HepG2 (cell line): Measurements from ENCODE around the gene MPHOSPH8. TPM values are rescaled to one million over a fixed set of nuclear protein-coding genes. Genes with fewer than 3 reads are reported as not detected.

Source experiments
- ATAC-seq: fragments of 200-7000 bp; cut with Tn5 transposase; 3 replicates; pipeline ENCODE4 v1.9.1; 2020; ENCODE audit warnings: mild to moderate bottlenecking, moderate library complexity
- BruUV-seq: library from RNA; stranded (reverse); fragments of 400-500 nt; replicated peaks from 2 replicates; lab custom pipeline; 2021; lab: Mats Ljungman, UMichigan
- CTCF ChIA-PET: fragments of 300-600 bp; formaldehyde crosslinking; extraction: SDS; loops from one replicate; lab custom pipeline; 2021; ENCODE audit warnings: low total read pairs, inconsistent platforms, low intra/inter-chr PET ratio; lab: Yijun Ruan, JAX
- POLR2A ChIA-PET: fragments of 350-600 bp; sonication (Branson Sonifier 250); formaldehyde crosslinking; loops from one replicate; lab custom pipeline; 2020; ENCODE audit warnings: antibody characterized with exemption, inconsistent platforms; lab: Yijun Ruan, JAX
- DNase-seq: peaks from one replicate; pipeline ENCODE4 v3.0.0-alpha.2; 2015; ENCODE audit warnings: low spot score
- FAIRE-seq: peaks from 3 replicates; lab custom pipeline; 2011; peaks lifted over from hg19 to GRCh38; lab: Jason Lieb, UNC
- H2AFZ ChIP-seq: one replicate; pipeline ENCODE4 v1.6.1; 2011; ENCODE audit warnings: low read length, inconsistent platforms
- H3K27ac ChIP-seq: fragments of 300-600 bp; 3 replicates; pipeline ENCODE4 v1.8.0; 2011; ENCODE audit warnings: mixed run types, mild to moderate bottlenecking, mixed read lengths, low read length, inconsistent platforms; ENCODE audit not compliant: insufficient read depth; ENCODE audit errors: extremely low read length
- H3K27me3 ChIP-seq, 2 experiments: fragments of 200-600 bp in 1 of 2; 2 replicates in 1 of 2; 3 replicates in 1 of 2; pipeline versions ENCODE4 v1.6.0 to v1.8.0; 2011; ENCODE audit warnings: low read length in 2 of 2, mild to moderate bottlenecking in 2 of 2, moderate library complexity in 2 of 2, inconsistent platforms in 1 of 2; ENCODE audit not compliant: insufficient read depth in 2 of 2, control insufficient read depth in 1 of 2
- H3K36me3 ChIP-seq, 2 experiments: fragments of 200-600 bp in 1 of 2; replicated peaks in 1 of 2; 2 replicates in 1 of 2; 3 replicates in 1 of 2; pipeline versions ENCODE4 v1.5.1 to v1.8.0; 2011; ENCODE audit warnings: low read length in 2 of 2, inconsistent platforms in 1 of 2; ENCODE audit not compliant: insufficient read depth in 2 of 2, control insufficient read depth in 1 of 2
- H3K4me1 ChIP-seq: 2 replicates; pipeline ENCODE4 v1.5.1; 2012; ENCODE audit warnings: low read length, inconsistent platforms; ENCODE audit not compliant: insufficient read depth
- H3K4me2 ChIP-seq: 2 replicates; pipeline ENCODE4 v1.6.0; 2011; ENCODE audit warnings: low read depth, low read length, inconsistent platforms
- H3K4me3 ChIP-seq, 3 experiments: fragments of 200-600 bp in 1 of 3; sonication (generic), shearing (Covaris generic) in 1 of 3; replicated peaks in 1 of 3; 2 replicates each; pipeline ENCODE4 v1.5.1; 2011 to 2016; ENCODE audit warnings: low read length in 3 of 3, inconsistent platforms in 2 of 3, low read depth in 2 of 3, mild to moderate bottlenecking in 2 of 3, control low read depth in 1 of 3, mixed read lengths in 1 of 3; ENCODE audit not compliant: insufficient read depth in 1 of 3
- H3K79me2 ChIP-seq: one replicate; pipeline ENCODE4 v1.6.1; 2011; ENCODE audit warnings: low read length, inconsistent platforms; ENCODE audit not compliant: insufficient read depth
- H3K9ac ChIP-seq: 2 replicates; pipeline ENCODE4 v1.6.0; 2011; ENCODE audit warnings: mild to moderate bottlenecking, low read depth, low read length, inconsistent platforms; ENCODE audit not compliant: insufficient read depth
- H3K9me3 ChIP-seq: 2 replicates; pipeline ENCODE4 v1.5.1; 2012; ENCODE audit warnings: mild to moderate bottlenecking, low read length
- H4K20me1 ChIP-seq: 2 replicates; pipeline ENCODE4 v1.6.0; 2011; ENCODE audit warnings: inconsistent platforms, mild to moderate bottlenecking, low read length, moderate library complexity; ENCODE audit not compliant: insufficient read depth
- AGO2 ChIP-seq: fragments of 200-400 bp; formaldehyde crosslinking; optimal IDR thresholded peaks from 2 replicates; pipeline ENCODE3; 2017; ENCODE audit warnings: mild to moderate bottlenecking, low read depth, low read length, moderate library complexity
- RBM22 ChIP-seq: fragments of 200-400 bp; formaldehyde crosslinking; optimal IDR thresholded peaks from 2 replicates; pipeline ENCODE3; 2017; ENCODE audit warnings: mild to moderate bottlenecking, low read length, moderate library complexity
- ZNF382 ChIP-seq: sonication (generic); formaldehyde crosslinking; IDR thresholded peaks from 2 replicates; pipeline ENCODE4 v1.5.0; 2020; ENCODE audit warnings: missing genetic modification reagents, mild to moderate bottlenecking, borderline replicate concordance
- ZNF781 ChIP-seq: sonication (generic); formaldehyde crosslinking; IDR thresholded peaks from 2 replicates; pipeline ENCODE4 v1.5.1; 2020; ENCODE audit warnings: borderline replicate concordance, mild to moderate bottlenecking, missing genetic modification reagents; ENCODE audit errors: not compliant biosample characterization
- WGBS: methylation state at CpG from one replicate; pipeline ENCODE4 v1.1.6; 2017; ENCODE audit warnings: low lambda C conversion rate; 5-methylcytosine and 5-hydroxymethylcytosine counted together
- in situ Hi-C: cut with HindIII; loops from 2 replicates; pipeline ENCODE4 v1.10.0; 2017; ENCODE audit warnings: low pct_unique_long_range_greater_than_20kb; ENCODE audit not compliant: extremely low pct_ligation_motif_present
- intact Hi-C: fragments of 100-400 bp; cut with micrococcal nuclease; formaldehyde crosslinking; loops from one replicate; pipeline ENCODE4 v1.10.0; 2022; ENCODE audit not compliant: unreplicated experiment
- polyA plus RNA-seq, 8 experiments: library from polyadenylated mRNA; depleted of rRNA in 3 of 8; stranded (reverse) in 7 of 8; unstranded in 1 of 8; fragments of >200 nt; fragmentation: Illumina TruSeq in 4 of 8; extraction: Trizol in 4 of 8; gene quantifications; 2 replicates each; pipeline versions ENCODE4 v1.2.1 to v1.2.3, GENCODE V29; 2011 to 2016; ENCODE audit warnings: low read depth in 4 of 8, missing spikeins in 1 of 8, mixed read lengths in 1 of 8; ENCODE audit not compliant: insufficient read depth in 1 of 8
- total RNA-seq, 5 experiments: library from RNA; depleted of rRNA; stranded (reverse); fragments of >200 nt; fragmentation: Illumina TruSeq; extraction: Trizol; gene quantifications; 2 replicates each; pipeline ENCODE4 v1.2.3, GENCODE V29; 2016; ENCODE audit warnings: low read depth in 1 of 5
- TF ChIP-seq, protein P1 (sequence below): sonication (generic); formaldehyde crosslinking; IDR thresholded peaks from 2 replicates; pipeline ENCODE4 v1.4.0; 2020; ENCODE audit warnings: mild to moderate bottlenecking, missing genetic modification reagents, borderline replicate concordance

Gene MPHOSPH8
- total and polyA plus RNA-seq, 2 of the 13 experiments (the other 11 are each of a cell fraction or from before 2014, with no cell fraction given), result 17.3 to 20.9 TPM

DNA sequence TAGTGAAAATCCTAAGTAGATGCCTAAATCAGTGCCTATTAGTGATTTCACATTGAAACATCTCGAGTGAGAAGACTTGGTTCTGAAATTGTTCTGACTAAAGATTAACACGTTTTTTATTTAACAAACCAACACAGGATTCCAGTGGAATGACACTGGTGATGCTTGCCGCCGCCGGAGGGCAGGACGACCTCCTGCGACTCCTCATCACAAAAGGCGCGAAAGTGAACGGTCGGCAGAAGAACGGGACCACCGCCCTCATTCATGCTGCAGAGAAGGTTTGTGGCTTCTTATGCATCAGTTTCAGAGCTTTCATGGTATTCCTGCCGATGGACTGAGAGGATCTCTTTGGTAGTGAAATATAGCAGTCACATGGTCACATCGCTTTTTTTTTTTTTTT, 28.1 kb downstream of the MPHOSPH8 start:
- Histone ChIP-seq H3K27ac (no peak overlapping the region), H3K9me3 (no peaks in the 10 kb centered on the region), H3K9ac (no peak overlapping the region), H3K79me2 (no peaks in the 10 kb centered on the region), H3K4me2 (no peak overlapping the region), H4K20me1 (no peaks in the 10 kb centered on the region), H2AFZ (no peak overlapping the region), H3K4me1 (no peaks in the 10 kb centered on the region), H3K36me3 (peaks cover 13 to 47% of the 10 kb centered on the region in 2 experiments), H3K27me3 (no peaks in the 10 kb centered on the region), H3K4me3 (no peak overlapping the region)
- in situ Hi-C loops (no loop called here), intact Hi-C loops (no loop called here)
- TF ChIP-seq, protein P1, sequence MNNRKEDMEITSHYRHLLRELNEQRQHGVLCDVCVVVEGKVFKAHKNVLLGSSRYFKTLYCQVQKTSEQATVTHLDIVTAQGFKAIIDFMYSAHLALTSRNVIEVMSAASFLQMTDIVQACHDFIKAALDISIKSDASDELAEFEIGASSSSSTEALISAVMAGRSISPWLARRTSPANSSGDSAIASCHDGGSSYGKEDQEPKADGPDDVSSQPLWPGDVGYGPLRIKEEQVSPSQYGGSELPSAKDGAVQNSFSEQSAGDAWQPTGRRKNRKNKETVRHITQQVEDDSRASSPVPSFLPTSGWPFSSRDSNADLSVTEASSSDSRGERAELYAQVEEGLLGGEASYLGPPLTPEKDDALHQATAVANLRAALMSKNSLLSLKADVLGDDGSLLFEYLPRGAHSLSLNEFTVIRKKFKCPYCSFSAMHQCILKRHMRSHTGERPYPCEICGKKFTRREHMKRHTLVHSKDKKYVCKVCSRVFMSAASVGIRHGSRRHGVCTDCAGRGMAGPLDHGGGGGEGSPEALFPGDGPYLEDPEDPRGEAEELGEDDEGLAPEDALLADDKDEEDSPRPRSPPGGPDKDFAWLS (CRISPR knock-in tag), result no peak
- TF ChIP-seq RBM22, result peak; percentile 30
- ATAC-seq (no peak), DNase-seq (no peak), FAIRE-seq (no peak)
- BruUV-seq, result no TSS peak
- ChIA-PET POLR2A (no interaction called here), CTCF (no interaction called here)
- 95% methylated on average over 15 of the region's 15 CpGs for WGBS

DNA sequence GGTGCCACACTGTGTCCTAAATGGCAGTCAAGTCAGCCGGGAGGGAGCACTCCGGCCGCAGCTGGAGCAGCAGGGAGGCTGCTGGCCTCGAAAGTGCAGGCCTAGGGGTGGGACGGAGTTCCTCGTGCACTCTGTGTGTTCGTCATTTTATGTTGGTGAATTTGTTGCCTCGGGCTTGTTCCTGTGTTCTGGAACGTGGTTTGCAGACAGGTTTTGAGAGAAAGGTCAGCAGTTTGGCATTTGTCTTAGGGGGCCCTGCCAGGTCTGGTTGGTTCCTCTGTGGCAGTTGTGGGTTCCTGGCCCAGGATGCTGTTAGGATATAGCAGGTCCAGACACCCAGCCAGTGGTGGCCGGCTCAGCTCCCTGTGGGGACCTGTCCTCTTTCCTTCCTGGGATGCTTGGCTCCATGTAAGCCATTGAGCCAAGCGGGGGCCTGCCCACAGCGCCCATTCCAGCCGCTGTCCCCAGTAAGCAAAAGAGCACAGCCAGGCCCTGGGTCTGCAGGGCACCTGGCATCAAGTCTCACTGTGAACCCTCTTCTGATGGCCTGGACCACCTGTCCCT, 30.0 kb downstream of the MPHOSPH8 start:
- BruUV-seq, result no TSS peak
- H3K4me1 ChIP-seq, result no peaks in the 10 kb centered on the region
- H3K9me3 ChIP-seq, result no peaks in the 10 kb centered on the region
- H2AFZ ChIP-seq, result no peak overlapping the region
- CTCF ChIA-PET, result no interaction called here
- no peaks in the 10 kb centered on the region for H3K27me3 ChIP-seq
- DNase-seq, result no peak
- H3K27ac ChIP-seq, result no peak overlapping the region
- H3K4me3 ChIP-seq, result no peak overlapping the region
- in situ Hi-C loops, result no loop called here
- H3K79me2 ChIP-seq, result no peaks in the 10 kb centered on the region
- H3K4me2 ChIP-seq, result no peak overlapping the region
- POLR2A ChIA-PET, result no interaction called here
- no peak; the same call in 2 of the 3 replicates for ATAC-seq
- H3K36me3 ChIP-seq, result peaks cover 13 to 52% of the 10 kb centered on the region in 2 experiments
- H4K20me1 ChIP-seq, result no peaks in the 10 kb centered on the region
- H3K9ac ChIP-seq, result no peak overlapping the region
- 83% methylated on average over 7 of the region's 13 CpGs for WGBS
- TF ChIP-seq AGO2 (peak; percentile 6), ZNF781 (no peak), ZNF382 (CRISPR knock-in tag) (no peak)
- TF ChIP-seq, all 625 proteins: peak for 1
- intact Hi-C loops, result no loop called here
- no peak for FAIRE-seq
